Measurements from ENCODE around the gene HTR4. TPM values are rescaled to one million over a fixed set of nuclear protein-coding genes. Genes with fewer than 3 reads are reported as not detected.

HTR4 gene
- total RNA-seq, 2 donors from 2014 or later: not detected

GRCh38 chr5:148455185-148455584 lies 199.1 kb downstream of the HTR4 start:
- TF ChIP-seq, protein P1, sequence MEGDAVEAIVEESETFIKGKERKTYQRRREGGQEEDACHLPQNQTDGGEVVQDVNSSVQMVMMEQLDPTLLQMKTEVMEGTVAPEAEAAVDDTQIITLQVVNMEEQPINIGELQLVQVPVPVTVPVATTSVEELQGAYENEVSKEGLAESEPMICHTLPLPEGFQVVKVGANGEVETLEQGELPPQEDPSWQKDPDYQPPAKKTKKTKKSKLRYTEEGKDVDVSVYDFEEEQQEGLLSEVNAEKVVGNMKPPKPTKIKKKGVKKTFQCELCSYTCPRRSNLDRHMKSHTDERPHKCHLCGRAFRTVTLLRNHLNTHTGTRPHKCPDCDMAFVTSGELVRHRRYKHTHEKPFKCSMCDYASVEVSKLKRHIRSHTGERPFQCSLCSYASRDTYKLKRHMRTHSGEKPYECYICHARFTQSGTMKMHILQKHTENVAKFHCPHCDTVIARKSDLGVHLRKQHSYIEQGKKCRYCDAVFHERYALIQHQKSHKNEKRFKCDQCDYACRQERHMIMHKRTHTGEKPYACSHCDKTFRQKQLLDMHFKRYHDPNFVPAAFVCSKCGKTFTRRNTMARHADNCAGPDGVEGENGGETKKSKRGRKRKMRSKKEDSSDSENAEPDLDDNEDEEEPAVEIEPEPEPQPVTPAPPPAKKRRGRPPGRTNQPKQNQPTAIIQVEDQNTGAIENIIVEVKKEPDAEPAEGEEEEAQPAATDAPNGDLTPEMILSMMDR (conservative IDR thresholded peaks at IDR 0.05): no peak
- Mint-ChIP-seq H3K36me3 (ENCODE audit: low read depth) (no peaks in the 10 kb centered on the region), H3K4me3 (no peak overlapping the region), H3K9me3 (no peaks in the 10 kb centered on the region), H3K27ac (no peak overlapping the region), H3K27me3 (ENCODE audit: insufficient read depth) (peaks cover 41% of the 10 kb centered on the region), H3K4me1 (peaks cover 29% of the 10 kb centered on the region)
- no peaks in the 10 kb centered on the region for H3K36me3 ChIP-seq (ENCODE audit: control insufficient read depth, insufficient read depth, low read length)
- H3K9me3 ChIP-seq (ENCODE audit: control insufficient read depth, low read length): no peaks in the 10 kb centered on the region
- 81 to 84% methylated on average over 6 of the region's 6 CpGs for WGBS, 2 experiments (ENCODE audit: insufficient coverage in 1 of 2, insufficient read length in 1 of 2)
- H3K9ac ChIP-seq (ENCODE audit: extremely low read depth, low read length, poor library complexity, severe bottlenecking): no peak overlapping the region
- H3K27ac ChIP-seq (ENCODE audit: low read depth, low read length): no peak overlapping the region
- DNase-seq: no peak
- no peak overlapping the region for H3K4me3 ChIP-seq (ENCODE audit: low read length)
- peaks cover 44% of the 10 kb centered on the region for H3K27me3 ChIP-seq (ENCODE audit: control insufficient read depth, insufficient read depth, low read length, poor library complexity, severe bottlenecking)
- peaks cover 10% of the 10 kb centered on the region for H3K4me1 ChIP-seq (ENCODE audit: control insufficient read depth, insufficient read depth, low read length)

DNA sequence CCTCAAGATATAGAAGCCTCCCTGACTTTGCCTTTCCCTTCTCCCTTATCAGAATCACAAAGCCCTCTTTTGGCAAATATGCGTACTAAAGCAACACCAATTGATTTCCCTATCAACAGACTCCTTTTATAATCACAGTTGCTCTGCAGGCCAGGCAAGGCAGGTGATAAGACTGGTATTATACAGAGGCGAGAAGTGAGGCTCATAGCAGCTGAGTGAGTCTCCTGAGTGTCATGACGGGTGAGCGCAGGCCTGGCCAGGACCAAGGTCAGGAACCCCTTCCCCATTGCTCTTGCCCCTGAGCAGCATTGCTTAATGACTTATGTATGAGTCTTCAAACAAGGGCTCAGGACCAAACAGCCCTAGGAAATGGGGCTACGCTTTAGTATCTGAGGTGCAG lies 199.8 kb downstream of the HTR4 start:
- Histone ChIP-seq H3K4me3 (ENCODE audit: low read length) (no peak overlapping the region), H3K9me3 (ENCODE audit: control insufficient read depth, low read length) (no peaks in the 10 kb centered on the region), H3K9ac (ENCODE audit: extremely low read depth, low read length, poor library complexity, severe bottlenecking) (no peak overlapping the region), H3K27ac (ENCODE audit: low read depth, low read length) (no peak overlapping the region), H3K36me3 (ENCODE audit: control insufficient read depth, insufficient read depth, low read length) (no peaks in the 10 kb centered on the region), H3K4me1 (ENCODE audit: control insufficient read depth, insufficient read depth, low read length) (peaks cover 10% of the 10 kb centered on the region), H3K27me3 (ENCODE audit: control insufficient read depth, insufficient read depth, low read length, poor library complexity, severe bottlenecking) (peaks cover 45% of the 10 kb centered on the region)
- H3K9me3 Mint-ChIP-seq: no peaks in the 10 kb centered on the region
- TF ChIP-seq, protein P1 (conservative IDR thresholded peaks at IDR 0.05): peak; percentile 31
- no peaks in the 10 kb centered on the region for H3K36me3 Mint-ChIP-seq (ENCODE audit: low read depth)
- peak; percentile 75 for DNase-seq
- H3K27ac Mint-ChIP-seq: no peak overlapping the region
- H3K4me3 Mint-ChIP-seq: no peak overlapping the region
- H3K27me3 Mint-ChIP-seq (ENCODE audit: insufficient read depth): peaks cover 41% of the 10 kb centered on the region
- peaks cover 29% of the 10 kb centered on the region for H3K4me1 Mint-ChIP-seq
- WGBS, 2 experiments (ENCODE audit: insufficient coverage in 1 of 2, insufficient read length in 1 of 2): 45% methylated on average over 5 of the region's 5 CpGs; no CpG with 5 or more reads in 1 of the 2 experiments

DNA sequence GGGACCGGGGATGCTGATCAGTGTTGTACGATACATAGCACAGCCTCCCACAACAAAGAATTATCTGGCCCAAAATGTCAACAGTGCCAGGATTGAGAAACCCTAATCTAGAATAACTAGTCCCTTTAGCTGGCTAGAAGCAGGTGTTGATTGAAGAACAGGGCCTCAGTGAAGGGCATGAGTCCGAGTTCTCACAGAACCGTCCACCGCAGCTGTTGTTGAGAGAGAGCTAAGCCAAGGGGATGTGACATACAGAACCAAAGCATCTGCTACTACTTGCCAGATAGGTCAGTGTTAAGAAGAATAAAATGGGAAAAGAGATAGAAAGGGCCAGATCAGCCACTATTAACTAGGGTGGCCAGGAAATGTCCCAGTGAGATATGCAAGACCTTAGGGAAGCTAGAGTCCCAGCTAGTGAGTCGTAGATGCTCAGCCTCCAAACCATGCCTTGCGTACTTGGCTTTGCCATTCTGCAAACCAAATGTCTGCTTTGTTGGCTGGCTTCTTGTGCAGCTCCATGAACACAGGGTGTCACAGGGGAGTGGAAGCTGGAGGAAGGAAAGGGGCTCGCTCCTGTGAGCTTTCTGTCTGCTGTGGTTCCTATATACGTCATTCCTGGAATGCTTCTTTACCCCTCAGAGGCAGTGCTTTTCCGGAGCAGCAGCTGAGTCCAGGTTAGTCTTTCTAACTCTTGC lies 201.7 kb downstream of the HTR4 start:
- no peak overlapping the region for H3K9ac ChIP-seq (ENCODE audit: extremely low read depth, low read length, poor library complexity, severe bottlenecking)
- peaks cover 58% of the 10 kb centered on the region for H3K27me3 ChIP-seq (ENCODE audit: control insufficient read depth, insufficient read depth, low read length, poor library complexity, severe bottlenecking)
- no peaks in the 10 kb centered on the region for H3K9me3 Mint-ChIP-seq
- no peak for DNase-seq
- no peak overlapping the region for H3K4me3 ChIP-seq (ENCODE audit: low read length)
- peaks cover 54% of the 10 kb centered on the region for H3K27me3 Mint-ChIP-seq (ENCODE audit: insufficient read depth)
- H3K36me3 ChIP-seq (ENCODE audit: control insufficient read depth, insufficient read depth, low read length): no peaks in the 10 kb centered on the region
- H3K27ac ChIP-seq (ENCODE audit: low read depth, low read length): no peak overlapping the region
- peaks cover 20% of the 10 kb centered on the region for H3K4me1 Mint-ChIP-seq
- no peak overlapping the region for H3K4me3 Mint-ChIP-seq
- WGBS, 2 experiments (ENCODE audit: insufficient coverage in 1 of 2, insufficient read length in 1 of 2): 95 to 100% methylated on average over 6 to 10 of the region's 10 CpGs
- no peaks in the 10 kb centered on the region for H3K9me3 ChIP-seq (ENCODE audit: control insufficient read depth, low read length)
- H3K4me1 ChIP-seq (ENCODE audit: control insufficient read depth, insufficient read depth, low read length): peaks cover 10% of the 10 kb centered on the region
- H3K36me3 Mint-ChIP-seq (ENCODE audit: low read depth): no peaks in the 10 kb centered on the region
- H3K27ac Mint-ChIP-seq: no peak overlapping the region
- TF ChIP-seq, protein P1 (conservative IDR thresholded peaks at IDR 0.05): no peak

All from endodermal cell (in vitro differentiated cells).